ENCODE results near the gene BTN3A1. TPM values are rescaled to one million over a fixed set of nuclear protein-coding genes. Genes with fewer than 3 reads are reported as not detected.
A peak's percentile ranks its signal among the peaks of the same experiment; 100 is the strongest.

The BTN3A1 gene
- total RNA-seq, 2 experiments from 2014 or later = 33.3 to 33.4 TPM

- BruUV-seq (replicated peaks) = no TSS peak
- no peaks in the 10 kb centered on the region for H3K36me3 ChIP-seq (ENCODE audit: insufficient read depth, low read length)
- H4K20me1 ChIP-seq (ENCODE audit: insufficient read depth, low read length) = no peaks in the 10 kb centered on the region
- H3K4me3 ChIP-seq (ENCODE audit: low read depth, low read length, poor library complexity, severe bottlenecking) = peak overlapping the region; percentile 38
- peak overlapping the region; percentile 62 for H3K4me2 ChIP-seq (ENCODE audit: low read length)
- peak overlapping the region; percentile 96 for H3K27ac ChIP-seq (ENCODE audit: low read depth, low read length, poor library complexity, severe bottlenecking)
- no peak for DNase-seq (ENCODE audit: low spot score)
- H3K9me3 ChIP-seq (ENCODE audit: low read length) = no peaks in the 10 kb centered on the region; the same call in 1 of the 2 replicates
- ChIA-PET CTCF (ENCODE audit: unreplicated experiment) (interaction anchor here (1.6 kb wide), 1 partner anchor 21 kb away, joined by 6 read pairs; no protein-coding TSS in a partner anchor), POLR2A (interaction anchor here (0.5 to 2.4 kb wide), 19 partner anchors 7 to 770 kb away, joined by 3 to 20 read pairs (median 4); partner anchors contain the start of gene HMGN4)
- H3K79me2 ChIP-seq (ENCODE audit: insufficient read depth, low read depth, low read length) = peaks cover 30% of the 10 kb centered on the region
- intact Hi-C loops (cut with micrococcal nuclease; ENCODE audit: unreplicated experiment) = loop anchor here (5.0 to 10.0 kb wide), 6 partner anchors 90 to 1847 kb away; a partner anchor contains a TSS
- no peaks in the 10 kb centered on the region for H3K9me2 ChIP-seq (ENCODE audit: insufficient read depth, low read length)
- TF ChIP-seq EZH2phosphoT487 (IDR thresholded peaks at IDR 0.05; ENCODE audit: borderline replicate concordance, low read depth, low read length) (no peak), CTCF (conservative IDR thresholded peaks at IDR 0.05; ENCODE audit: low read length) (no peak)
- peak overlapping the region; percentile 56; the same call in 1 of the 2 replicates for H2AFZ ChIP-seq (ENCODE audit: low read length)
- peaks cover 83% of the 10 kb centered on the region for H3K4me1 ChIP-seq (ENCODE audit: insufficient read depth, low read length, poor library complexity, severe bottlenecking)
Observed at GRCh38 chr6:26362093-26362835, 39.8 kb upstream of the BTN3A1 start.

GRCh38 chr6:26362836-26363220 is 39.2 kb upstream of the BTN3A1 start:
- Histone ChIP-seq H3K9me3 (ENCODE audit: low read length) (no peaks in the 10 kb centered on the region; the same call in 1 of the 2 replicates), H3K36me3 (ENCODE audit: insufficient read depth, low read length) (no peaks in the 10 kb centered on the region), H3K4me2 (ENCODE audit: low read length) (peak overlapping the region; percentile 62), H3K27ac (ENCODE audit: low read depth, low read length, poor library complexity, severe bottlenecking) (peak overlapping the region; percentile 96), H3K4me3 (ENCODE audit: low read depth, low read length, poor library complexity, severe bottlenecking) (peak overlapping the region; percentile 0), H3K4me1 (ENCODE audit: insufficient read depth, low read length, poor library complexity, severe bottlenecking) (peaks cover 81% of the 10 kb centered on the region), H4K20me1 (ENCODE audit: insufficient read depth, low read length) (no peaks in the 10 kb centered on the region), H3K79me2 (ENCODE audit: insufficient read depth, low read depth, low read length) (peaks cover 34% of the 10 kb centered on the region), H2AFZ (ENCODE audit: low read length) (peak overlapping the region; percentile 56; the same call in 1 of the 2 replicates), H3K9me2 (ENCODE audit: insufficient read depth, low read length) (no peaks in the 10 kb centered on the region)
- no TSS peak for BruUV-seq (replicated peaks)
- intact Hi-C loops (cut with micrococcal nuclease; ENCODE audit: unreplicated experiment) = loop anchor here (5.0 to 10.0 kb wide), 6 partner anchors 91 to 1848 kb away; a partner anchor contains a TSS
- no peak for DNase-seq (ENCODE audit: low spot score)
- POLR2A ChIA-PET = interaction anchor here (0.7 to 2.4 kb wide), 18 partner anchors 8 to 1530 kb away, joined by 3 to 20 read pairs (median 4); partner anchors contain the start of gene HMGN4
- TF ChIP-seq EZH2phosphoT487 (IDR thresholded peaks at IDR 0.05; ENCODE audit: borderline replicate concordance, low read depth, low read length) (no peak), CTCF (conservative IDR thresholded peaks at IDR 0.05; ENCODE audit: low read length) (no peak)
- CTCF ChIA-PET (ENCODE audit: unreplicated experiment) = interaction anchor here (1.6 kb wide), 1 partner anchor 21 kb away, joined by 6 read pairs; no protein-coding TSS in a partner anchor

Data from OCI-LY7 (cell line).